HuH-7 (cell line): Measurements from ENCODE around the gene BRAF.
"Not testable (repeated sequence)": the region's sequence is repeated elsewhere in the genome, so short reads cannot be mapped to it uniquely, and the experiment has no call there.

ENCODE experiments used
- DNase-seq: peaks from one replicate; pipeline ENCODE4 v3.0.0; 2011; ENCODE audit warnings: low spot score

The BRAF gene

GRCh38 chr7:140876519-140877248 is 48.0 kb downstream of the BRAF start:
- DNase-seq, result no peak

GRCh38 chr7:140873434-140873833 is 51.3 kb downstream of the BRAF start:
- DNase-seq, result no peak

GRCh38 chr7:140870003-140870402 is 54.7 kb downstream of the BRAF start:
- DNase-seq, result no peak

DNA sequence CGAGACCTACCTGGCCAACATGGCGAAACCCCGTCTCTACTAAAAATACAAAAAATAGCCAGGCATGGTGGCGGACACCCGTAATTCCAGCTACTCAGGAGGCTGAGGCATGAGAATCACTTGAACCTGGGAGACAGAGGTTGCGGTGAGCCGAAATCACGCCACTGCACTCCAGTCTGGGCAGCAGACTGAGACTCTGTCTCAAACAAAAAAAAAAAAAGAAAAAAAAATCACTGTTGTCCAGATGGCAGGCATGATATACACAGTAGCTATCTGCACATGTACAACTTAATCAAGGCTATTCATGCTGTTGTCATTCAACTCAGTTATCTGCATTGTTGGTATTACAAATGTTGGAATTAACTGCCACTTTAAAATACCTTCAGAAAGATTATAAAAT is 55.3 kb downstream of the BRAF start:
- DNase-seq, result no peak

DNA sequence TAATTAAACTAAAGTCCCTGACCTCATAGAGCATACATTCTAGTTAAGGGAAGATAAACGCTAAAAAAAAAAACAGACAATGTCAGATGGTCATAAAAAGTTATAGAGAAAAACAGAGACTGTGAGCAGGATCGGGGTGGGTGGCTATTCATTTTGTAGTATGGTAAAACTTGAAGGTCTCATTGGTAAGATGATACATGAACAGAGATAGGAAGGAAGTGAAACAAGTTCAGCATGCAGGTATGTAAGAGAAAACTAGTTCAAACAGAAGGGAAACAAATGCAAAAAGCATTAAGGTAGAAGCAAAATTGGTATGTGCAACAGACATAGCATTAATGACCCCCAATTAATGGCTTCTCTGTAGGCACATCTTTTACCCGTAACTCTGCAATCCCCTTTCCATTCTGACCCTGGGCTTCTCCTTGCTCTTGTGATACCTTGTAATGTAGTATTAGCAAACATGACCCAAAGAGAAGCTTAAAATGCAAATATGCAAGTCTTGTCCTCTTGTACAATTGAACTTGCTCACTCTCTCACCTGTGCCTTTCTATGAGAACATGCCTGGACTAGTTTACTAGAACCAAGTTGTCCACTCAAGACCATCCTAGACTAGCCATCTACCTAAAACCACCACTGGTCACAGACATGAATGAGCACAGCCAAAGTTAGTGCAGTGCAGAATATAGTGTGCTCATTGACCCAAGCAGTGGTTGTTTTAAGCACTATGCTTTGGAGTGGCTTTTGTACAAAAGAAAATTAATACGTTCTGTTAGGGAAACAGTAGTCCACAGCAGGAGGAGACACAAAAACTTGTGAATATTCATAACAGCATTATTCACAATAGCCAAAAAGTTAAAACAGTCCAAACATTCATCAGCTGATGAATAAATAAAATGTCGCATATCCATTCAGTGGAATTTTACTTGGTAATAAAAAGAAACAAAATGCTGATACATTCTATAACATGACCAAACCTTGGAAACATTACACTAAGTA is 57.0 kb downstream of the BRAF start:
- no peak for DNase-seq

GRCh38 chr7:140866926-140867325 is 57.8 kb downstream of the BRAF start:
- DNase-seq, result no peak

- no peak for DNase-seq
Observed at GRCh38 chr7:140864732-140865131, 60.0 kb downstream of the BRAF start.

DNA sequence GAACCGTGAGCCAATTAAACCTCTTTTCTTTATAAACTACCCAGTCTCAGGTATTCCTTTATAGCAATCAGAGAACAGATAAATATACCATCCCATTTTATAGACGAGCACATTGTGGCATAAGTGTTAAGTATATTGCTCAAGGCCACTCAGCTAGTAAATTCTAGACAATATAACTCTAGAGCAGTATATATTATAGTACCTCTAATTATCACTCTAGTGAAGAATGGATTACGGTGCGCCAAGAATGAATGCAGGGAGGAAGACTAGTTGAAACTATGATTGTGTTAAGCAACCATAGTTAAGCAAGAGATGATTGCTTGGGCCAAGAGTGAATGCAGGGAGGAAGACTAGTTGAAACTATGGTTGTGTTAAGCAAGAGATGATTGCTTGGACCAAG is 60.9 kb downstream of the BRAF start:
- DNase-seq, result no peak

- DNase-seq, result no peak
Observed at GRCh38 chr7:140863184-140863583, 61.5 kb downstream of the BRAF start.

DNA sequence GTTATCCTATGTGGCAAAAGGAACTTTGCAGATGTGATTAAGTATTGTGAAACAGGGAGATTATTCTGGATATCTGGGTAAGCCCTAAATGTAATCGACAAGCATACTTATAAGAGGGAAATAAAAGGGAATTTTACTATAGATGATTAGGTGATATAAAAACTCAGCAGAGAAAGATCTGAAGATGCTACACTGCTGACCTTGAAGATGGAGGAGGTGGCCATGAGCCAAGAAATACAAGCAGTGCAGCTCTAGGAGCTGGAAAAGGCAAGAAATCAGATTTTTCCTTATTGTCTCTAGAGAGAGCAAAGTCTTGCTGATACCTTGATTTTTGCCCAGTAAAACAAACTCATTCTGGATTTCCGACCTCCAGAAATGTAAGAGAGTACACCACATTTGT is 67.7 kb downstream of the BRAF start:
- DNase-seq, result no peak

DNA sequence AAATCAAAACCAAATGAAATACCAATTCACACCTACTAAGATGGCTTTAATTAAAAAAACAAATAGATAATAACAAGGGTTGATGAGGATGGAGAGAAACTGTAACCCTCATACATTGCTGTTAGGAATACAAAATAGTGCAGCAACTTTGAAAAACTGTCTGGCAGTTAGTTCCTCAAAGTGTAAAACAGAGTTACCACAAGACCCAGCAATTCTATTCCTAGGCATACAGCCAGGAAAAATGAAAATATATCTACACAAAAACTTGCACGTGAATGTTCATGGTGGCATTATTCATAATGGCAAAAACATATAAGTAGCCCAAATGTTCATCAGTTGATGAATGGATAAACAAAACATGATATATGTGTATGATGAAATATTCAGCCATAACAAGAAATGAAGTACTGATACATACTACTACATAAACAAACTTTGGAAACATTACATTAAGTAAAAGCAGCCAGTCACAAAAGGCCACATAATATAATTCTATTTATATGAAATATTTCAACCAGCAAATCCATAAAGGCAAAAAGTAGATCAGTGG is 83.5 kb downstream of the BRAF start:
- no peak for DNase-seq

GRCh38 chr7:140831724-140832123 is 93.0 kb downstream of the BRAF start:
- no peak for DNase-seq

- DNase-seq, result no peak
Observed at GRCh38 chr7:140829720-140830119, 95.0 kb downstream of the BRAF start.

DNA sequence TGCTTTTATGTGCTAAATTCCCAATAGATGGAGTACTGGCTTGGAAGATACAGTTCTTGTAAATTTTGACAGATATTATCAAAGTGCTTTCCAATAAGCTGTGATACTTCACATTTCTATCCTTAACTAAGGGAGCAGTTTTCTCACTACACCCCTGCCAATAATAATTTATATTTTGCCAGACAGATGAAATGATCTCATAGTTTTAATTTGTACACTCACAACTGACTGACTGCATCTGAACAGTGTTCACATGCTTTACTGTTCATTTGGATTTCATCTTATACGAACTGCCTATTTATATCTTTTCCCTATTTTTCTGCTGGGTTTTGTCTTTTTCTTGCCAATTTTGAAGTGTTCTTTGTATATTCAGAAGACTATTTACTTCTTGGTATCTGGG is 96.0 kb downstream of the BRAF start:
- no peak for DNase-seq

DNA sequence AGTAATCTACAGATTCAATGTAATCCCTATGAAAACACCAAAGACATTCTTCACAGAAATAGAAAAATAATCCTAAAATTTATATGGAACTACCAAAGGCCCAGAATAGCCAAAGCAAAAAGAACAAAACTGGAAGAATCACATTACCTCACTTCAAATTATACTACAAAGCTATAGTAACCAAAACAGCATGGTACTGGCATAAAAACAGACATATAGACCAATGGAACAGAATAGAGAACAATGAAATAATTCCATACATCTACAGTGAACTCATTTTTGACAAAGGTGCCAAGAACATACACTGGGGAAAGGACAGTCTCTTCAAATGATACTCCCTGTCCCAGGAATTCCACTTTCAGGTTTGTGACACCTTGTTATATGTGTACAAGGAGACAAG is 107.3 kb downstream of the BRAF start:
- not testable (repeated sequence) for DNase-seq

- DNase-seq, result peak; percentile 61
Observed at GRCh38 chr7:140810830-140811556, 113.7 kb downstream of the BRAF start.

GRCh38 chr7:140810385-140810784 is 114.3 kb downstream of the BRAF start:
- DNase-seq, result no peak

DNA sequence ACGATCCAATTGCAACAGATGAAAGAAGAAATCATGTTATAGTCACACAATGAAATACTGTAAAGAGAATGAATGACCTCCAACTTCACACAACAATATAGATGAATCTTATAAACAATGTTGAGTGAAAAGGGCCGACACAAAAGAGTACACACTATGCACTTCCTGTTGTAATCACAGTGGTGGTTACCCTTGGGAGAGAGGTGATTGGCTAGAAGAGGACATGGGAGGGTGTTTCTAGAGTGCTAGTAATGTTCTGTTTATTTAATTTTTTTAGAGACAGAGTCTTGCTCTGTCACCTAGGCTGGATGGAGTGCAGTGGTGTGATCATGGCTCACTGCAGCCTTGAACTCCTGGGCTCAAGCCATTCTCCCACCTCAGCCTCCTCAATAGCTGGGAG is 145.8 kb downstream of the BRAF start:
- DNase-seq, result no peak

- no peak for DNase-seq
Observed at GRCh38 chr7:140778568-140778967, 146.2 kb downstream of the BRAF start.

DNA sequence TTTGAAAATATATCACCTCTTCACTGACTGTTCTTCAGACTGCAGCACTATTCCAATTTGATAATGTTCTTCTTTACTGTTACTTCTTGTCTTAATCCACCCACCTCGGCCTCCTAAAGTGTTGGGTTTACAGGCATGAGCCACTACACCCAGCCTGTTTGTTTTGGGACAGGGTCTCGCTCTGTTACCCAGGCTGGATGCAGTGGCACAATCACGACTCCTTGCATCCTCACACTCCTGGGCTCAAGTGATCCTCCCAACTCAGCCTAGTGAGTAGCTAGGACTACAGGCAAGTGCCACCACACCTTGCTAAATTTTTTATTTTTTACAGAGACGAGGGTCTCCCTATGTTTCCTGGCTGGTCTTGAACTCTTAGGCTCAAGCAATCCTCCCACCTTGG is 150.4 kb downstream of the BRAF start:
- DNase-seq, result no peak

GRCh38 chr7:140773104-140773503 is 151.6 kb downstream of the BRAF start:
- no peak for DNase-seq

GRCh38 chr7:140771826-140772225 is 152.9 kb downstream of the BRAF start:
- no peak for DNase-seq
